ENCODE results near the gene MAGI3. TPM values are rescaled to one million over a fixed set of nuclear protein-coding genes. Genes with fewer than 3 reads are reported as not detected.

Gene MAGI3
- total and polyA plus RNA-seq, 11 donors = 2.1 to 10.0 (median 8.1) TPM

- intact Hi-C loops (cut with DNase I) = loop anchor here in 1 of 10 donors (10.0 kb wide), 1 partner anchor 112 kb away; no protein-coding TSS in a partner anchor
- Histone ChIP-seq H3K4me3 (no peak overlapping the region), H3K27me3 (no peaks in the 10 kb centered on the region), H3K4me1 (peaks cover 0 to 4% (median 0%) of the 10 kb centered on the region in 12 donors), H3K9me3 (peaks cover 0 to 25% (median 0%) of the 10 kb centered on the region in 12 donors), H3K27ac (no peak overlapping the region), H3K36me3 (no peaks in the 10 kb centered on the region)
- DNase-seq (peak in 1 of 5 donors; percentile 40), ATAC-seq (no peak)
- 96 to 99% (median 98%) methylated on average over 21 to 26 of the region's 26 CpGs for WGBS, 4 donors
- TF ChIP-seq POLR2A (IDR thresholded peaks at IDR 0.05) (no peak), CTCF (IDR thresholded peaks at IDR 0.05) (no peak)
These were observed 32.2 kb downstream of the MAGI3 start for GRCh38 chr1:113422315-113423068.

- no peaks in the 10 kb centered on the region for H3K36me3 ChIP-seq
- no peaks in the 10 kb centered on the region for H3K27me3 ChIP-seq
- intact Hi-C loops (cut with DNase I) = loop anchor here in 1 of 10 donors (10.0 kb wide), 1 partner anchor 111 kb away; no protein-coding TSS in a partner anchor
- H3K27ac ChIP-seq = no peak overlapping the region
- H3K4me1 ChIP-seq = no peaks in the 10 kb centered on the region
- TF ChIP-seq POLR2A (IDR thresholded peaks at IDR 0.05) (no peak), CTCF (IDR thresholded peaks at IDR 0.05) (no peak)
- no peak overlapping the region for H3K4me3 ChIP-seq
- 87 to 96% (median 94%) methylated on average over 8 to 14 of the region's 14 CpGs for WGBS, 4 donors
- ATAC-seq (no peak), DNase-seq (no peak)
- H3K9me3 ChIP-seq = peaks cover 0 to 25% (median 0%) of the 10 kb centered on the region in 12 donors
These were observed 33.5 kb downstream of the MAGI3 start for GRCh38 chr1:113423826-113424225.

GRCh38 chr1:113429461-113430153 lies 39.3 kb downstream of the MAGI3 start:
- Histone ChIP-seq H3K4me1 (peaks cover 0 to 13% (median 4%) of the 10 kb centered on the region in 12 donors), H3K9me3 (peaks cover 0 to 14% (median 0%) of the 10 kb centered on the region in 12 donors), H3K27ac (peak overlapping the region in 1 of 12 donors; percentile 8), H3K27me3 (no peaks in the 10 kb centered on the region), H3K36me3 (no peaks in the 10 kb centered on the region), H3K4me3 (no peak overlapping the region)
- DNase-seq (no peak), ATAC-seq (peak in 2 of 4 donors; percentile 28 to 39)
- TF ChIP-seq CTCF (IDR thresholded peaks at IDR 0.05) = no peak
- no peak for TF ChIP-seq POLR2A (IDR thresholded peaks at IDR 0.05)
- WGBS, 4 donors = 75 to 88% (median 82%) methylated on average over 3 of the region's 3 CpGs
- intact Hi-C loops (cut with DNase I) = loop anchor here in 1 of 10 donors (10.0 kb wide), 1 partner anchor 105 kb away; no protein-coding TSS in a partner anchor

- Histone ChIP-seq H3K36me3 (no peaks in the 10 kb centered on the region), H3K4me3 (no peak overlapping the region), H3K9me3 (no peaks in the 10 kb centered on the region), H3K27ac (no peak overlapping the region), H3K27me3 (no peaks in the 10 kb centered on the region), H3K4me1 (peaks cover 0 to 13% (median 5%) of the 10 kb centered on the region in 12 donors)
- ATAC-seq = no peak
- TF ChIP-seq POLR2A (IDR thresholded peaks at IDR 0.05) = no peak
- no peak for TF ChIP-seq CTCF (IDR thresholded peaks at IDR 0.05)
- DNase-seq = no peak
- intact Hi-C loops (cut with DNase I) = no loop called here
These were observed 42.9 kb downstream of the MAGI3 start for GRCh38 chr1:113433184-113433583.
